ENCODE measurements around the gene EXOC6B. TPM values are rescaled to one million over a fixed set of nuclear protein-coding genes. Genes with fewer than 3 reads are reported as not detected.

EXOC6B gene
- total and polyA plus RNA-seq, 9 of the 15 experiments (the other 6 are each of a cell fraction or from before 2014, with no cell fraction given): 0.28 to 4.2 (median 2.0) TPM

DNA sequence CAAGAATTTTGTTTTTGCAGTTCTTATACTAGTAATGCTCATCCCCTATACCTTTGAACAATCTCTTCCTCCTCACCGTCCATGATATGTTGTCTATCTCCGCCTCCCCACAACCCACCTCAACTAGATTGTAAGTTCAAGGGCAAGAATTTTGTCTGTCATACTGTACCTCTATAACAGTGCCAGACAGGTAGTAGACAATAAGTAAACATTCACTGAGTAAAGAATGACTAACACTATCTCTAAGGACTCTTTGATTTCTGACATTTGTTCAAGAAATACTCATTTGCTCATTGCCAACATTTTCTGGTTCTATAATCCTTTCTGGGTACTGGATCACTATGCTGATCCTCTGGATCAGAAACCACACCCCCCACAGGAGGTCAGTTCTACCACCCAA, 82.4 kb downstream of the EXOC6B start:
- no TSS peak for BruUV-seq (replicated peaks)
- Histone ChIP-seq H3K79me2 (ENCODE audit: control insufficient read depth, insufficient read depth, low read length) (no peaks in the 10 kb centered on the region), H3K9me3 (replicated peaks; ENCODE audit: control insufficient read depth, insufficient read depth, low read depth, low read length) (no peaks in the 10 kb centered on the region), H3K27ac (ENCODE audit: extremely low read depth, low read depth, low read length) (no peak overlapping the region), H3K9me1 (ENCODE audit: control insufficient read depth, insufficient read depth, low read length) (no peaks in the 10 kb centered on the region), H3K27me3 (ENCODE audit: control insufficient read depth in 2 of 2, insufficient read depth in 2 of 2, low read length in 2 of 2) (no peaks in the 10 kb centered on the region), H3K9ac (ENCODE audit: insufficient read depth in 1 of 2, low read depth in 2 of 2, low read length in 2 of 2) (no peak overlapping the region), H3K4me3 (no peak overlapping the region), H3K4me2 (ENCODE audit: insufficient read depth, low read length) (no peak overlapping the region), H3K36me3 (ENCODE audit: control insufficient read depth, insufficient read depth, low read length) (no peaks in the 10 kb centered on the region), H3K4me1 (replicated peaks in 1 of 2; ENCODE audit: control insufficient read depth in 2 of 2, insufficient read depth in 2 of 2, low read length in 2 of 2) (no peaks in the 10 kb centered on the region), H2AFZ (ENCODE audit: low read depth, low read length) (no peak overlapping the region), H4K20me1 (replicated peaks; ENCODE audit: control insufficient read depth, insufficient read depth, low read length) (no peaks in the 10 kb centered on the region)
- intact Hi-C loops (cut with micrococcal nuclease): loop anchor here (10.0 kb wide), 2 partner anchors 129 to 1199 kb away; no protein-coding TSS in a partner anchor
- CTCF ChIA-PET (ENCODE audit: low intra/inter-chr PET ratio): no interaction called here
- in situ Hi-C loops (cut with MboI): loop anchor here (5.0 to 10.0 kb wide), 2 partner anchors 929 to 1196 kb away; no protein-coding TSS in a partner anchor
- no peak for FAIRE-seq
- no peak for ATAC-seq
- 9% methylated on average over 2 of the region's 2 CpGs for WGBS (ENCODE audit: insufficient coverage, low coverage, missing lambda C conversion rate)
- no peak for DNase-seq (ENCODE audit: extremely low read depth in 1 of 4, low spot score in 3 of 4)
- TF ChIP-seq ZNF3 (CRISPR knock-in tag; IDR thresholded peaks at IDR 0.05): no peak
- TF ChIP-seq SMC3 (conservative IDR thresholded peaks at IDR 0.05; ENCODE audit: insufficient read depth, low read depth, low read length): no peak
- TF ChIP-seq TEAD2 (tag; IDR thresholded peaks at IDR 0.05): no peak
- no peak for TF ChIP-seq KLF16 (IDR thresholded peaks at IDR 0.05)
- TF ChIP-seq MAFF (IDR thresholded peaks at IDR 0.05; ENCODE audit: low read length): no peak
- TF ChIP-seq, protein P1, sequence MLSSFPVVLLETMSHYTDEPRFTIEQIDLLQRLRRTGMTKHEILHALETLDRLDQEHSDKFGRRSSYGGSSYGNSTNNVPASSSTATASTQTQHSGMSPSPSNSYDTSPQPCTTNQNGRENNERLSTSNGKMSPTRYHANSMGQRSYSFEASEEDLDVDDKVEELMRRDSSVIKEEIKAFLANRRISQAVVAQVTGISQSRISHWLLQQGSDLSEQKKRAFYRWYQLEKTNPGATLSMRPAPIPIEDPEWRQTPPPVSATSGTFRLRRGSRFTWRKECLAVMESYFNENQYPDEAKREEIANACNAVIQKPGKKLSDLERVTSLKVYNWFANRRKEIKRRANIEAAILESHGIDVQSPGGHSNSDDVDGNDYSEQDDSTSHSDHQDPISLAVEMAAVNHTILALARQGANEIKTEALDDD (IDR thresholded peaks at IDR 0.05): no peak
- no peak for TF ChIP-seq DMBX1 (CRISPR knock-in tag; IDR thresholded peaks at IDR 0.05; ENCODE audit: borderline replicate concordance)
- TF ChIP-seq, protein P2, sequence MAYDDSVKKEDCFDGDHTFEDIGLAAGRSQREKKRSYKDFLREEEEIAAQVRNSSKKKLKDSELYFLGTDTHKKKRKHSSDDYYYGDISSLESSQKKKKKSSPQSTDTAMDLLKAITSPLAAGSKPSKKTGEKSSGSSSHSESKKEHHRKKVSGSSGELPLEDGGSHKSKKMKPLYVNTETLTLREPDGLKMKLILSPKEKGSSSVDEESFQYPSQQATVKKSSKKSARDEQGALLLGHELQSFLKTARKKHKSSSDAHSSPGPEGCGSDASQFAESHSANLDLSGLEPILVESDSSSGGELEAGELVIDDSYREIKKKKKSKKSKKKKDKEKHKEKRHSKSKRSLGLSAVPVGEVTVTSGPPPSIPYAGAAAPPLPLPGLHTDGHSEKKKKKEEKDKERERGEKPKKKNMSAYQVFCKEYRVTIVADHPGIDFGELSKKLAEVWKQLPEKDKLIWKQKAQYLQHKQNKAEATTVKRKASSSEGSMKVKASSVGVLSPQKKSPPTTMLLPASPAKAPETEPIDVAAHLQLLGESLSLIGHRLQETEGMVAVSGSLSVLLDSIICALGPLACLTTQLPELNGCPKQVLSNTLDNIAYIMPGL (CRISPR knock-in tag; IDR thresholded peaks at IDR 0.05): no peak
- POLR2A ChIA-PET: no interaction called here

All from K562 (cell line).